ENCODE data around the gene CLDN11.

The CLDN11 gene

GRCh38 chr3:170418422-170419398 lies at the start of gene CLDN11:
Gene CLDN11 (plus strand): TSS chr3:170418868. CDS start chr3:170419067, 199 bp downstream.
- DNase-seq: no peak

- no peak for DNase-seq
Observed at GRCh38 chr3:170368921-170369320, 49.7 kb upstream of the CLDN11 start.

- DNase-seq: no peak
Observed at GRCh38 chr3:170372190-170372879, 46.3 kb upstream of the CLDN11 start.

GRCh38 chr3:170383567-170383966 lies 35.1 kb upstream of the CLDN11 start:
- no peak for DNase-seq

GRCh38 chr3:170386468-170386867 lies 32.2 kb upstream of the CLDN11 start:
- no peak for DNase-seq

GRCh38 chr3:170387950-170388349 lies 30.7 kb upstream of the CLDN11 start:
- DNase-seq: no peak

- DNase-seq: no peak
Observed at GRCh38 chr3:170391108-170391507, 27.6 kb upstream of the CLDN11 start.

GRCh38 chr3:170397685-170398084 lies 21.0 kb upstream of the CLDN11 start:
- no peak for DNase-seq

- DNase-seq: no peak
Observed at GRCh38 chr3:170405101-170405500, 13.6 kb upstream of the CLDN11 start.

- DNase-seq: no peak
Observed at GRCh38 chr3:170410428-170411029, 8.1 kb upstream of the CLDN11 start.

- DNase-seq: no peak
Observed at GRCh38 chr3:170413291-170413690, 5.4 kb upstream of the CLDN11 start.

- DNase-seq: no peak
Observed at GRCh38 chr3:170414202-170414663, 4.4 kb upstream of the CLDN11 start.

- no peak for DNase-seq
Observed at GRCh38 chr3:170417090-170417489, 1.6 kb upstream of the CLDN11 start.

GRCh38 chr3:170419557-170420087 lies 954 bp downstream of the CLDN11 start:
- DNase-seq: no peak

- DNase-seq: no peak
Observed at GRCh38 chr3:170420307-170420821, 1.7 kb downstream of the CLDN11 start.

GRCh38 chr3:170421111-170421641 lies 2.5 kb downstream of the CLDN11 start:
- no peak for DNase-seq

- no peak for DNase-seq
Observed at GRCh38 chr3:170421758-170422157, 3.1 kb downstream of the CLDN11 start.

- no peak for DNase-seq
Observed at GRCh38 chr3:170423001-170423615, 4.4 kb downstream of the CLDN11 start.

- DNase-seq: no peak
Observed at GRCh38 chr3:170424879-170425278, 6.2 kb downstream of the CLDN11 start.

GRCh38 chr3:170425491-170426239 lies 7.0 kb downstream of the CLDN11 start:
- no peak for DNase-seq

GRCh38 chr3:170426240-170426797 lies 7.7 kb downstream of the CLDN11 start:
- DNase-seq: no peak
